Activated CD4-positive, alpha-beta T cell treated with anti-CD3 and anti-CD28 coated beads, Interleukin-2, Interleukin-4, amounts not matched to agents 100 ng/mL and 50 ng/mL, durations not matched to agents 16 hours and 8 hours (primary cell): ENCODE results near the gene PHACTR4.
"Not testable (repeated sequence)": the region's sequence is repeated elsewhere in the genome, so short reads cannot be mapped to it uniquely, and the experiment has no call there.

ENCODE experiments used
- DNase-seq: peaks from one replicate; pipeline ENCODE4 v3.0.0-alpha.2; 2020; ENCODE audit warnings: low spot score

PHACTR4 gene

GRCh38 chr1:28371010-28371377 lies 1.5 kb downstream of the PHACTR4 start:
- no peak for DNase-seq

GRCh38 chr1:28373450-28373849 lies 3.9 kb downstream of the PHACTR4 start:
- not testable (repeated sequence) for DNase-seq

GRCh38 chr1:28374297-28374696 lies 4.8 kb downstream of the PHACTR4 start:
- DNase-seq = no peak

DNA sequence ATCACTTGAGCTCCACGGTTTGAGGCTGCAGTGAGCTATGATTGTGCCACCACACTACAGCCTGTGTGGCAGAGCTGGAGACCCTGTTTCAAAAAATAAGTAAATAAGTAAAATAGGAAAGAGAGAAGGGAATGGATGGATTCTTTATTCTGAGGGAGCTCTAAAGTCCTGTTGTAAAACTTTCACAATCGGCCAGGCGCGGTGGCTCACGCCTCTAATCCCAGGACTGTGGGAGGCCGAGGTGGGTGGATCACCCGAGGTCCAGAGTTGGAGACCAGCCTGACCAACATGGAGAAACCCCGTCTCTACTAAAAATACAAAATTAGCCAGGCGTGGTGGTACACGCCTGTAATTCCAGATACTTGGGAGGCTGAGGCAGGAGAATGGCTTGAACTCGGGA lies 6.1 kb downstream of the PHACTR4 start:
- not testable (repeated sequence) for DNase-seq

GRCh38 chr1:28376195-28376594 lies 6.7 kb downstream of the PHACTR4 start:
- DNase-seq = not testable (repeated sequence)

GRCh38 chr1:28378906-28379305 lies 9.4 kb downstream of the PHACTR4 start:
- no peak for DNase-seq

- no peak for DNase-seq
Measured at GRCh38 chr1:28380394-28380793, 10.9 kb downstream of the PHACTR4 start.

- DNase-seq = not testable (repeated sequence)
Measured at GRCh38 chr1:28383785-28384184, 14.2 kb downstream of the PHACTR4 start.

- DNase-seq = no peak
Measured at GRCh38 chr1:28392027-28392652, 22.6 kb downstream of the PHACTR4 start.

GRCh38 chr1:28394136-28394535 lies 24.6 kb downstream of the PHACTR4 start:
- no peak for DNase-seq

GRCh38 chr1:28395181-28395580 lies 25.6 kb downstream of the PHACTR4 start:
- DNase-seq = no peak

DNA sequence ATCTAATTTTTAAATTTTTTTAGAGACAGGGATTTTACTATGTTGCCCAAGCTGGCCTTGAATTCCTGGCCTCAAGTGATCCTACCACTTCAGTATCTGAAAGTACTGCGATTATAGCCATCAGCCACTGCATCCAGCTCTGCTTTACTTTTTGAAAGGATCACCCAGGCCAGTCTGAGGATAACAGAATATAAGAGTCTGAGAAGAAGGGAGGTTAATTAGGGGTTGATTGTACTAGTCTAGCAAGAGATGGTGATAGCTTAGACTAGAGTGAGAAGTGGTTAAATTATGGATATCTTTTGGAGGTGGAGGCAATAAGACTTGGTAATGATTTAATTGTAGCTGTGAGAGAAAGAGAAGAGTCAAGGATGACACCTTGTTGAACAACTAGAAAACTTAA lies 32.2 kb downstream of the PHACTR4 start:
- DNase-seq = no peak

GRCh38 chr1:28409090-28409489 lies 39.5 kb downstream of the PHACTR4 start:
- no peak for DNase-seq

DNA sequence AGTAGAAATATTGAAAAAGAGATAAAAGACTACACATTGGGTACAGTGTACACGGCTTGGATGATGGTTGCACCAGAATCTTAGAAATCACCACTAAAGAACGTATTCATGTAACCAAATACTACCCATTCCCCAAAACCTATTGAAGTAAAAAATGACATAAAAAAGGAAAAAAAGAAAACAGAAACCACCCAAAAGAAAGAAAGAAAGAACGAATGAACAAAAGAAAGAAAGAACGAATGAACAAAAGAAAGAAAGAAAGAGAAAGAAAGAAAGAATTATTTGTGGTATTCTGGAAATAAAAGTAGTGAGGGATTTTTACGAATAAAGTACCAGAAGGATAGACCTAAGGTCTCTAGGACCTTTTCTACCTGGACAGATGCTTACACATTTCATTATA lies 42.1 kb downstream of the PHACTR4 start:
- DNase-seq = no peak

GRCh38 chr1:28412731-28413130 lies 43.2 kb downstream of the PHACTR4 start:
- DNase-seq = no peak

DNA sequence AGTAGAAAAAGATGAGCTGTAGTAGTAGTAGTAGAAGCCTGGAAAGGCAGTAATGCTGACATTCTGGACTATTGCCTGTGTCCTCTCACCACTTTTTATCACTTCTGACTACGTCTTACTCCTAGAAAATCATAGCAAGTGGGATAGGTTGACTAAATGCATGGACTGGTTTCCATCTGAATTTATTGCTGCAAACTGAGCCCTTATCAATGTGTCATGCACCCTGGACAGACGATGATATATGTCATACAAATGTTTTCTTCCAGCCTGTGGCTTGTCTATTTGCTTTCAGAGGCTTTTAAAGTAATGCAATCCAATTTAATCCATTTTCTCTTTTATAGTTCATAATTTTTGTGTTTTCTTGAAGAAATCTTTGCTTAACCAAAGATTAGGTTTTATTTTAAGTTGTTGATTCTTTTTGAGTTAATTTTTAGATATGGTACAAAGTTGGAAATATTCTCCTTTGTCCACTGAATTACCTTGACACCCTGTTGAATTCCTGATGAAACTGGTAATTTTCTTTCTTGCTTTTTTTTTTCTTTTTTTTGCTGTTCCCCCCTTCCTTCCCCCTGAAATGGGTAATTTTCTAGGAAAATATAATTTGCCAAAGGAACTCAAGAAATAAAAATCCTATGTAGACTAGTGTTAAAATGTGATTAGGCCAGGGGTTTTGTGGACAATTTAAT lies 47.1 kb downstream of the PHACTR4 start:
- DNase-seq = no peak

DNA sequence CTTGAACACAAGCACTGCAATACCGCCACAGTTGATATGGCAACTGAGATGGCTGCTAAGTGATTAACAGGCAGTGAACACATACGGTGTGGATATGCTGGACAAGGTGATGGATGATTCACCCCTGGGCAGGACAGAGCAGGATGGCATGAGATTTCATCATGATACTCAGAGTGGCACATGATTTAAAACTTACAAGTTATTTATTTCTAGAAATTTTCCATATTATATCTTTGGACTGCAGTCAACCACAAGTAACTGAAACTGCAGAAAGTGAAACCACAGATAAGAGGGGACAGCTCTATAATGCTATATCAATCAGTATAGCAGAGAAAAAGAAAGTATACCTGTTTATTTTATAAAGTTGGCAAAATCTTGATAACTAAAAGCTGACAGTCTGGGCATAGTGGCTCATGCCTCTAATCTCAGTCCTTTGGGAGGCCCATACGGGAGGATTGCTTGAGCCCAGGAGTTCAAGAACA lies 47.9 kb downstream of the PHACTR4 start:
- DNase-seq = peak; percentile 39

GRCh38 chr1:28417926-28418637 lies 48.5 kb downstream of the PHACTR4 start:
- DNase-seq = no peak

DNA sequence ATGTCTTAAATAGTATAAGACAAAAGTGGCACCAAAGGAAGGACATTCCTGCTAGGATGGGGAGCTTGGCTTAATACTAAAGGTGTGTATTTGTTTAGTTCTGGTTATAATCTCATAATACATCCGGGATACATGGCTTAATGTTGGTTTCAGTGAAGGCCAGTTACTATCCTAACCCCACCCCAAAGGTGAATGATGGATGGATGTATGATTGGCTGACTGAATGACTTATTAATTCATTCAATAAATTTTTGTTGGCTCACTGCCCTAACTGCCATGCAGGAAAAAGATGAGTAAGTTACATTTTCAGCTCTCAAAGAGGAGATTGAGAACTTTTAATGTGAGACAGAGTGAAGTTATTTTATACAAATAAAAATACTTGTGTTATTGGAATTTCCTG lies 52.2 kb downstream of the PHACTR4 start:
- DNase-seq = no peak

DNA sequence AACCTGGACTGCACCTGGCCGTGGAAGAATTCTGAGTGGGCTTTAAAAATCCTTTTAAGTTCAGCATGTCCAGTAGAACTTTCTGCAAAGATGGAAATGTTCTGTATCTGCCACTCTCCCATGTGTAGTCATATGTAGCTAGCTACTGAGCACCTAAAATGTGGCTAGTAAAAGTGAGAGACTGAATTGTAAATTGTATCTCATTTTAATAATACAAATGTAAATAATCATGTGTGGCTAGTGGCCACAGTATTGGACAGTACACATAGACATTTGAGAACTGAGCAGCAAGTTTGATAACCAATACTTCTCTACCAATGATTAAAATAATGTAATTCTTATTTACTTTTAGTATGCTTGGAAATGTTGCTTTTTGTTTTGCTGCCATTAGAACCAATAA lies 57.3 kb downstream of the PHACTR4 start:
- DNase-seq = no peak

DNA sequence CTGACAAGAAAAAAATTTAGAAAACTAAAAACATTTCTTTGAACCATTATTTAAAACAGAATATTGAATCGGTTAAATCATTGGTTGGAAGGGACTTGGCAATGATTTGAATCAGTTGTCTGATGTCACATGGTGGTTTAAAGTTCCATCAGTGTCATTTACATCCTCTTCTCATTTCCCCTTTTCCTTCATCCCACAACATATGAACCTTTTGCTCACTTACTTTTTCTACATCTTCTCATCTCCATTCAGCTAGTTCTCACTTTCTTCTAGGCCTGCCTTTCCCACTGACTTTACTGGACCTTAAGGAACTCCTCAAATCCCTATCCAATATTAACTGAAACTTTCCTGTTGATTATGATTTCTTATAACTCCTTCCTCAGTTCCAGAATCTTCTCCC lies 58.5 kb downstream of the PHACTR4 start:
- no peak for DNase-seq

DNA sequence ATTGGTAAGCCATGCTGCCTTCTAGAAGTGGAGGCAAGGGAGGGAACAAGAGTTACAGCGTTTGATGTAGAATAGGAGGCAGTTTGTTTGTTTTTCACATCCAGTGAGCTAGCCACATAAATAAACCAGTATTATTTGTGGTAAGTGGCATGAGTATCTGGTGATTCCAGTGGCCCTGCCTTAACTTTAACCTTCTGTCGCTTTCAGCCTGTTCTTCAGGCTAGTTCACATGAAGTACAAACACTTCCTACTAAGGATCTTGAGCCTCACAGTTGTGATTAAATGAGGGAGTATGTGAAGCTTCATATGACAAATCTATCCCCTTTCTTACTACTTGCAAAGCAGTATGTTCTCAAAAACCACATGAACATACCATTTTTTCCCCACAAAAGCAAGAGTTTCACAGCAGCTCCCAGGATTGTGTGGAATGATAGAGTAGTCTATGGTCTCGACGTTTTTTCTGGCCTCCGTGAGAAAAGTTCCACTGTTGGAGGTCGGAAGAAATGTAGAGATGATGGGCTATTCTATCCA lies 59.5 kb downstream of the PHACTR4 start:
- DNase-seq = no peak

GRCh38 chr1:28436211-28436769 lies 66.8 kb downstream of the PHACTR4 start:
- DNase-seq = no peak
